H1 (cell line): ENCODE results near the gene PTPRD. TPM values are rescaled to one million over a fixed set of nuclear protein-coding genes. Genes with fewer than 3 reads are reported as not detected.

Source experiments
- CHD2 ChIP-seq: IDR thresholded peaks from 2 replicates; pipeline ENCODE4 v1.6.1; 2012; ENCODE audit warnings: low read length, improper control_type of control experiment
- JUND ChIP-seq: IDR thresholded peaks from 2 replicates; pipeline ENCODE4 v1.6.1; 2011; ENCODE audit warnings: mild to moderate bottlenecking, improper control_type of control experiment, low read length
- RAD21 ChIP-seq, 2 experiments: IDR thresholded peaks in 1 of 2; conservative IDR thresholded peaks in 1 of 2; 2 replicates each; pipeline ENCODE4 v1.6.1; 2011; ENCODE audit warnings: low read depth in 2 of 2, low read length in 2 of 2, improper control_type of control experiment in 1 of 2, inconsistent platforms in 1 of 2, mild to moderate bottlenecking in 1 of 2, moderate library complexity in 1 of 2
- SIN3A ChIP-seq, 2 experiments: IDR thresholded peaks in 1 of 2; conservative IDR thresholded peaks in 1 of 2; 2 replicates each; pipeline ENCODE4 v1.6.1; 2011 to 2012; ENCODE audit warnings: low read length in 2 of 2, improper control_type of control experiment in 1 of 2, low read depth in 1 of 2, mild to moderate bottlenecking in 1 of 2
- SIX5 ChIP-seq: IDR thresholded peaks from 2 replicates; pipeline ENCODE4 v1.6.1; 2011; ENCODE audit warnings: mild to moderate bottlenecking, low read depth, low read length
- polyA plus RNA-seq, 7 experiments: library from polyadenylated mRNA; depleted of rRNA in 3 of 7; stranded (reverse) in 5 of 7; unstranded in 2 of 7; fragments of >200 nt in 5 of 7; fragments of 200-250 nt in 2 of 7; gene quantifications; 1 replicate in 5 of 7; 2 replicates in 1 of 7; 4 replicates in 1 of 7; pipeline versions ENCODE4 v1.2.1 to v1.2.3, GENCODE V29; 2011 to 2013; ENCODE audit warnings: missing spikeins in 2 of 7, mixed read lengths in 2 of 7
- total RNA-seq: library from RNA; stranded (reverse); fragmentation: NEBNext Ultra II Directional; extraction: Animal tissue kit (Norgen Biotek cat#: 25700); gene quantifications from 2 replicates; pipeline ENCODE4 v1.2.1, GENCODE V29; 2021
- TF ChIP-seq, protein P1 (sequence below): fragments of 300-600 bp; sonication (generic); IDR thresholded peaks from 2 replicates; pipeline ENCODE4 v1.7.1; 2012; ENCODE audit warnings: low read length, moderate library complexity, mild to moderate bottlenecking, inconsistent platforms; ENCODE audit not compliant: insufficient replicate concordance

Gene PTPRD
- total and polyA plus RNA-seq, 2 of the 8 experiments (the other 6 are each of a cell fraction or from before 2014, with no cell fraction given): 17.2 to 77.0 TPM

DNA sequence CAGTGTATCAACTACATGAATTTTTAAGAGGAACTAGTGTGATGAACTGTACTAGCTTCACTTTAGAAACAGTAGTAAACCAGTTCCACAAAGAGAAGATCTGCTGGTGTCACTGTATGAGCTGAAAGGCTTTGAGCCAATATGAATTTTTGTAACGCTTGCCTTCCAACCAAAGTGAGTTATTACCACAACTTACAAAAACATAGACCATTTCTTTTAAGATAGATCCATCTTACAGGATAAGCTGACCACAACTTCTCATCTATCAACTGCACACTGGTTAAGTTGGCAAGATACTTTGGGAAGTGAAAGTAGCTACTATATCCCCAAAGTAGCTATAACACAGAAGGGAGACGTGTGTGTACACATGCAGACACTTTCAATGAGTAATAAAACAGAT, 1963.6 kb downstream of the PTPRD start (continued):
- TF ChIP-seq, protein P1, sequence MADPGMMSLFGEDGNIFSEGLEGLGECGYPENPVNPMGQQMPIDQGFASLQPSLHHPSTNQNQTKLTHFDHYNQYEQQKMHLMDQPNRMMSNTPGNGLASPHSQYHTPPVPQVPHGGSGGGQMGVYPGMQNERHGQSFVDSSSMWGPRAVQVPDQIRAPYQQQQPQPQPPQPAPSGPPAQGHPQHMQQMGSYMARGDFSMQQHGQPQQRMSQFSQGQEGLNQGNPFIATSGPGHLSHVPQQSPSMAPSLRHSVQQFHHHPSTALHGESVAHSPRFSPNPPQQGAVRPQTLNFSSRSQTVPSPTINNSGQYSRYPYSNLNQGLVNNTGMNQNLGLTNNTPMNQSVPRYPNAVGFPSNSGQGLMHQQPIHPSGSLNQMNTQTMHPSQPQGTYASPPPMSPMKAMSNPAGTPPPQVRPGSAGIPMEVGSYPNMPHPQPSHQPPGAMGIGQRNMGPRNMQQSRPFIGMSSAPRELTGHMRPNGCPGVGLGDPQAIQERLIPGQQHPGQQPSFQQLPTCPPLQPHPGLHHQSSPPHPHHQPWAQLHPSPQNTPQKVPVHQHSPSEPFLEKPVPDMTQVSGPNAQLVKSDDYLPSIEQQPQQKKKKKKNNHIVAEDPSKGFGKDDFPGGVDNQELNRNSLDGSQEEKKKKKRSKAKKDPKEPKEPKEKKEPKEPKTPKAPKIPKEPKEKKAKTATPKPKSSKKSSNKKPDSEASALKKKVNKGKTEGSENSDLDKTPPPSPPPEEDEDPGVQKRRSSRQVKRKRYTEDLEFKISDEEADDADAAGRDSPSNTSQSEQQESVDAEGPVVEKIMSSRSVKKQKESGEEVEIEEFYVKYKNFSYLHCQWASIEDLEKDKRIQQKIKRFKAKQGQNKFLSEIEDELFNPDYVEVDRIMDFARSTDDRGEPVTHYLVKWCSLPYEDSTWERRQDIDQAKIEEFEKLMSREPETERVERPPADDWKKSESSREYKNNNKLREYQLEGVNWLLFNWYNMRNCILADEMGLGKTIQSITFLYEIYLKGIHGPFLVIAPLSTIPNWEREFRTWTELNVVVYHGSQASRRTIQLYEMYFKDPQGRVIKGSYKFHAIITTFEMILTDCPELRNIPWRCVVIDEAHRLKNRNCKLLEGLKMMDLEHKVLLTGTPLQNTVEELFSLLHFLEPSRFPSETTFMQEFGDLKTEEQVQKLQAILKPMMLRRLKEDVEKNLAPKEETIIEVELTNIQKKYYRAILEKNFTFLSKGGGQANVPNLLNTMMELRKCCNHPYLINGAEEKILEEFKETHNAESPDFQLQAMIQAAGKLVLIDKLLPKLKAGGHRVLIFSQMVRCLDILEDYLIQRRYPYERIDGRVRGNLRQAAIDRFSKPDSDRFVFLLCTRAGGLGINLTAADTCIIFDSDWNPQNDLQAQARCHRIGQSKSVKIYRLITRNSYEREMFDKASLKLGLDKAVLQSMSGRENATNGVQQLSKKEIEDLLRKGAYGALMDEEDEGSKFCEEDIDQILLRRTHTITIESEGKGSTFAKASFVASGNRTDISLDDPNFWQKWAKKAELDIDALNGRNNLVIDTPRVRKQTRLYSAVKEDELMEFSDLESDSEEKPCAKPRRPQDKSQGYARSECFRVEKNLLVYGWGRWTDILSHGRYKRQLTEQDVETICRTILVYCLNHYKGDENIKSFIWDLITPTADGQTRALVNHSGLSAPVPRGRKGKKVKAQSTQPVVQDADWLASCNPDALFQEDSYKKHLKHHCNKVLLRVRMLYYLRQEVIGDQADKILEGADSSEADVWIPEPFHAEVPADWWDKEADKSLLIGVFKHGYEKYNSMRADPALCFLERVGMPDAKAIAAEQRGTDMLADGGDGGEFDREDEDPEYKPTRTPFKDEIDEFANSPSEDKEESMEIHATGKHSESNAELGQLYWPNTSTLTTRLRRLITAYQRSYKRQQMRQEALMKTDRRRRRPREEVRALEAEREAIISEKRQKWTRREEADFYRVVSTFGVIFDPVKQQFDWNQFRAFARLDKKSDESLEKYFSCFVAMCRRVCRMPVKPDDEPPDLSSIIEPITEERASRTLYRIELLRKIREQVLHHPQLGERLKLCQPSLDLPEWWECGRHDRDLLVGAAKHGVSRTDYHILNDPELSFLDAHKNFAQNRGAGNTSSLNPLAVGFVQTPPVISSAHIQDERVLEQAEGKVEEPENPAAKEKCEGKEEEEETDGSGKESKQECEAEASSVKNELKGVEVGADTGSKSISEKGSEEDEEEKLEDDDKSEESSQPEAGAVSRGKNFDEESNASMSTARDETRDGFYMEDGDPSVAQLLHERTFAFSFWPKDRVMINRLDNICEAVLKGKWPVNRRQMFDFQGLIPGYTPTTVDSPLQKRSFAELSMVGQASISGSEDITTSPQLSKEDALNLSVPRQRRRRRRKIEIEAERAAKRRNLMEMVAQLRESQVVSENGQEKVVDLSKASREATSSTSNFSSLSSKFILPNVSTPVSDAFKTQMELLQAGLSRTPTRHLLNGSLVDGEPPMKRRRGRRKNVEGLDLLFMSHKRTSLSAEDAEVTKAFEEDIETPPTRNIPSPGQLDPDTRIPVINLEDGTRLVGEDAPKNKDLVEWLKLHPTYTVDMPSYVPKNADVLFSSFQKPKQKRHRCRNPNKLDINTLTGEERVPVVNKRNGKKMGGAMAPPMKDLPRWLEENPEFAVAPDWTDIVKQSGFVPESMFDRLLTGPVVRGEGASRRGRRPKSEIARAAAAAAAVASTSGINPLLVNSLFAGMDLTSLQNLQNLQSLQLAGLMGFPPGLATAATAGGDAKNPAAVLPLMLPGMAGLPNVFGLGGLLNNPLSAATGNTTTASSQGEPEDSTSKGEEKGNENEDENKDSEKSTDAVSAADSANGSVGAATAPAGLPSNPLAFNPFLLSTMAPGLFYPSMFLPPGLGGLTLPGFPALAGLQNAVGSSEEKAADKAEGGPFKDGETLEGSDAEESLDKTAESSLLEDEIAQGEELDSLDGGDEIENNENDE: no peak
- TF ChIP-seq CHD2 (no peak), RAD21 (IDR thresholded peaks at IDR 0.05 in 1 of 2, conservative IDR thresholded peaks at IDR 0.05 in 1 of 2; ENCODE audit: low read depth in 2 of 2, low read length in 2 of 2) (no peak), SIX5 (no peak), JUND (no peak), SIN3A (conservative IDR thresholded peaks at IDR 0.05 in 1 of 2, IDR thresholded peaks at IDR 0.05 in 1 of 2; ENCODE audit: low read depth in 1 of 2, low read length in 2 of 2) (no peak)
